Mesendoderm (in vitro differentiated cells): Measurements from ENCODE around the gene FBN2.
A peak's percentile ranks its signal among the peaks of the same experiment; 100 is the strongest.
"Not testable (repeated sequence)": the region's sequence is repeated elsewhere in the genome, so short reads cannot be mapped to it uniquely, and the experiment has no call there.

Experiments used
- DNase-seq: peaks from one replicate; pipeline ENCODE4 v3.0.0; 2013
- H2AK5ac ChIP-seq: 2 replicates; pipeline ENCODE4 v1.6.1; 2013; ENCODE audit warnings: low read length, inconsistent platforms
- H2BK120ac ChIP-seq: 2 replicates; pipeline ENCODE4 v1.6.1; 2013; ENCODE audit warnings: low read depth, mild to moderate bottlenecking, low read length, moderate library complexity, mixed read lengths
- H2BK15ac ChIP-seq: replicated peaks from 2 replicates; pipeline ENCODE4 v1.6.1; 2013; ENCODE audit warnings: low read depth, mild to moderate bottlenecking, moderate library complexity
- H2BK5ac ChIP-seq: 2 replicates; pipeline ENCODE4 v1.6.1; 2013; ENCODE audit warnings: low read length, inconsistent platforms
- H3K18ac ChIP-seq: 2 replicates; pipeline ENCODE4 v1.6.1; 2013; ENCODE audit warnings: mild to moderate bottlenecking, low read length, mixed read lengths
- H3K23ac ChIP-seq: one replicate; pipeline ENCODE4 v1.6.1; 2013; ENCODE audit warnings: low read length
- H3K27ac ChIP-seq: 2 replicates; pipeline ENCODE4 v1.5.1; 2013; ENCODE audit warnings: low read depth, mild to moderate bottlenecking, inconsistent platforms, low read length, moderate library complexity
- H3K27me3 ChIP-seq: 2 replicates; pipeline ENCODE4 v1.6.1; 2013; ENCODE audit warnings: low read length, control low read depth, mild to moderate bottlenecking, inconsistent platforms; ENCODE audit not compliant: insufficient read depth, poor library complexity
- H3K36me3 ChIP-seq: 2 replicates; pipeline ENCODE4 v1.6.1; 2013; ENCODE audit warnings: low read length, inconsistent platforms; ENCODE audit not compliant: control insufficient read depth, insufficient read depth
- H3K4ac ChIP-seq: one replicate; pipeline ENCODE4 v1.6.1; 2013; ENCODE audit warnings: low read depth, mild to moderate bottlenecking, low read length, moderate library complexity
- H3K4me1 ChIP-seq: 2 replicates; pipeline ENCODE4 v1.6.1; 2013; ENCODE audit warnings: low read depth, low read length, inconsistent platforms; ENCODE audit not compliant: control insufficient read depth
- H3K4me2 ChIP-seq: 2 replicates; pipeline ENCODE4 v1.6.1; 2013; ENCODE audit warnings: low read length
- H3K4me3 ChIP-seq: 2 replicates; pipeline ENCODE4 v1.5.1; 2013; ENCODE audit warnings: mild to moderate bottlenecking, low read length
- H3K56ac ChIP-seq: one replicate; pipeline ENCODE4 v1.6.1; 2013; ENCODE audit warnings: low read length
- H3K79me1 ChIP-seq: 2 replicates; pipeline ENCODE4 v1.6.1; 2013; ENCODE audit warnings: low read length, inconsistent platforms
- H3K79me2 ChIP-seq: 2 replicates; pipeline ENCODE4 v1.6.1; 2013; ENCODE audit warnings: mild to moderate bottlenecking, low read length; ENCODE audit not compliant: control insufficient read depth, insufficient read depth
- H3K9ac ChIP-seq: 2 replicates; pipeline ENCODE4 v1.6.1; 2013; ENCODE audit warnings: low read length, inconsistent platforms
- H4K5ac ChIP-seq: one replicate; pipeline ENCODE4 v1.6.1; 2013; ENCODE audit warnings: low read length
- H4K8ac ChIP-seq: one replicate; pipeline ENCODE4 v1.6.1; 2013; ENCODE audit warnings: low read depth, mild to moderate bottlenecking, control low read depth, low read length, moderate library complexity
- WGBS: extraction: QIAGEN DNeasy Blood & Tissue Kit; methylation state at CpG from one replicate; pipeline ENCODE4 v1.1.7; 2013; ENCODE audit warnings: low lambda C conversion rate, missing lambda C conversion rate; ENCODE audit not compliant: insufficient coverage; ENCODE audit errors: extremely low coverage; 5-methylcytosine and 5-hydroxymethylcytosine counted together

The FBN2 gene

DNA sequence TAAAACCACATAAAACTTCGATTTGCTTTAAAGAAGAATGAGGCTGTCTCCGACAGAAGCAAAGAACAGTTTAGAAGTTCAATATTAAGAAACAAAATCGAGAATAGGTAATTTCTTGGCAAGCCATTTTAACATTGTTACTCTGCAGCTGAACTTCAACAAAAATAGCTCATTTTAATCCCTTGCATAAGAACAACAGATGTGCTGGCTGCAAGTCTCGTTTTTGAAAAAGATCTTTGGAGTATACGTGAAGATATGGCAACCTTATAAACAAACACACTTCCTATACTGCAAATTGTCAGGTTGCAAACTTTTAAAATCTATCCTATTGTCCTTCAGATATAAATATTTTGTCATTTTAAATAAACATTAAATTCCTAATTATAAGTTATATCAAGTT lies 71.5 kb downstream of the FBN2 start:
- DNase-seq = no peak
- Histone ChIP-seq H2BK5ac (no peak overlapping the region), H3K56ac (no peak overlapping the region), H4K5ac (no peak overlapping the region), H3K9ac (no peak overlapping the region), H3K4me1 (no peaks in the 10 kb centered on the region), H3K18ac (no peak overlapping the region), H3K4me2 (no peak overlapping the region), H3K27ac (no peak overlapping the region), H2BK15ac (no peak overlapping the region), H3K79me1 (peaks cover 2% of the 10 kb centered on the region), H3K4me3 (no peak overlapping the region), H3K4ac (no peak overlapping the region), H2AK5ac (no peak overlapping the region), H3K27me3 (no peaks in the 10 kb centered on the region), H3K23ac (no peak overlapping the region), H4K8ac (no peak overlapping the region), H2BK120ac (no peak overlapping the region), H3K36me3 (peaks cover 3% of the 10 kb centered on the region), H3K79me2 (no peaks in the 10 kb centered on the region)
- no CpG with 5 or more reads among the region's 5 CpGs for WGBS

DNA sequence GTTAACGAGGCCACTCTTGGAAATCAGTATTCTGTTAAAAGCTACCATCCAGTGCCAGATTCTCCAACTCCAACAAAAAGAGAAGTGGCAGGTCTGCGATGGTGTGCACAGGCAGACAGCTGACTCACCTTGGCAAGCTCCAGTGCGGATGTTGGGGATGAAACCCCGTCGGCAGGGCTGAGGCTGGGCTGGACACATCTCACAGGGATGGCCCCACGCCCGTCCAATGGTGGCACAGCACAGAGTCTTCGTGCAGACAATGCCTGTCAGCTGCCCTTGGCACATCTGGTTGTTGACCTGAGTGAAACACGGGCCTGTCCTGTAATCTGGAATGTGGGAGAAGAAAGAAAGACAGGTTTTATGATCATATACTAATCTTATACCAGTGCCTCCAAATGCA lies 73.4 kb downstream of the FBN2 start:
- Histone ChIP-seq H2AK5ac (no peak overlapping the region), H3K27ac (no peak overlapping the region), H3K4me3 (no peak overlapping the region), H4K8ac (no peak overlapping the region), H2BK5ac (no peak overlapping the region), H4K5ac (no peak overlapping the region), H3K79me1 (no peaks in the 10 kb centered on the region), H3K9ac (no peak overlapping the region), H3K36me3 (peaks cover 3% of the 10 kb centered on the region), H3K23ac (no peak overlapping the region), H3K4ac (no peak overlapping the region), H3K79me2 (no peaks in the 10 kb centered on the region), H3K18ac (no peak overlapping the region), H3K4me1 (no peaks in the 10 kb centered on the region), H2BK15ac (no peak overlapping the region), H3K27me3 (no peaks in the 10 kb centered on the region), H2BK120ac (no peak overlapping the region), H3K4me2 (no peak overlapping the region), H3K56ac (no peak overlapping the region)
- no CpG with 5 or more reads among the region's 9 CpGs for WGBS
- no peak for DNase-seq

DNA sequence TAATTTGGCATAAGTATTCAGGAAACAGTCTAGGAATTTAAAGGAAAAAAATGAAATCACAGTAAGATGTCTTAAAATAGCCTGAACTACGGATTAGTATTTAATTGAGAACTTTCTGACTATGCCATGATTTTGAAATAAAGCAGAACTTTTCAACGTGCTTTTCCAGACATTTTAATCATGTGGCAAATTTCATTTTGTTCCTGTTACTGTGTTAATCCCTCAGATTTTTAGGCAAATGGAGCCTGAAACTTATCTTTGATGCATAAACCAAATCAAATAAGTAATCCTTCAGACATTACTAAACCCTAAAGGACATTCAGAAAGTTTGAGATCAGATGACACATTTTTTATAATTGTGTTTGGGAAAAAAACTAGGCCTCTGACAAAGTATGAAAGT lies 75.7 kb downstream of the FBN2 start:
- Histone ChIP-seq H3K27ac (no peak overlapping the region), H3K56ac (no peak overlapping the region)

DNA sequence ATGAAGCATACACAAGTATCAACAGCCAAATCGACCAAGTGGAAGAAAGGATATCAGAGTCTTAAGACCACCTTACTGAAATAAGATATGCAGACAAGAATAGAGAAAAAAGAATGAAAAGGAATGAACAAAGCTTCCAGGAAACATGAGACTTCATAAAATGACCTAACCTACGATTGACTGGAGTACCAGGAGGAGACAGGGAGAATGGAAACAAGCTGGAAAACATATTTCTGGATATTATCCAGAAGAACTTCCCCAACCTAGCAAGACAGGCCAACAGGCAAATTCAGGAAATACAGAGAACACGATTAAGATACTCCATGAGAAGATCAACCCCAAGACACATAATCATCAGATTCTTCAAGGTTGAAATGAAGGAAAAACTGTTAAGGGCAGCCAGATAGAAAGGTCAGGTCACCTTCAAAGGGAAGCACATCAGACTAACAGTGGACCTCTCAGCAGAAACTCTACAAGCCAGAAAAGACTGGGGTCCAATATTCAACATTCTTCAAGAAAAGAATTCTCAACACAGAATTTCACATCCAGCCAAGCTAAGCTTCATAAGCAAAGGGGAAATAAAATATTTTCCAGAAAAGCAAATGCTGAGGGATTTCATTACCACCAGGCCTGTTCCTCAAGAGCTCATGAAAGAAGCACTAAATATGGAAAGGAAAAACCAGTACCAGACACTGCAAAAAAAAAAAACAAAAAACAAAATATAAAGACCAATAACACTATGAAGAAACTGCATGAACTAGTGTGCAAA lies 80.7 kb downstream of the FBN2 start:
- H2AK5ac ChIP-seq, H3K27ac ChIP-seq, H3K23ac ChIP-seq, H3K9ac ChIP-seq, H3K4ac ChIP-seq, H3K4me1 ChIP-seq, H3K27me3 ChIP-seq, H3K18ac ChIP-seq, H4K5ac ChIP-seq, H3K4me3 ChIP-seq, H2BK120ac ChIP-seq, H3K79me1 ChIP-seq, H4K8ac ChIP-seq, DNase-seq, H3K36me3 ChIP-seq, H2BK5ac ChIP-seq, H2BK15ac ChIP-seq, H3K79me2 ChIP-seq, H3K4me2 ChIP-seq, H3K56ac ChIP-seq: not testable (repeated sequence)
- no CpG with 5 or more reads among the region's 3 CpGs for WGBS

More for the DNA sequence above, 75.7 kb downstream of the FBN2 start:
- no CpG with 5 or more reads among the region's 2 CpGs for WGBS
- H3K9ac ChIP-seq = no peak overlapping the region
- H2BK15ac ChIP-seq = no peak overlapping the region
- H3K79me1 ChIP-seq = peaks cover 2% of the 10 kb centered on the region
- H3K4me1 ChIP-seq = no peaks in the 10 kb centered on the region
- no peaks in the 10 kb centered on the region for H3K27me3 ChIP-seq
- no peak overlapping the region for H4K5ac ChIP-seq
- H3K4me2 ChIP-seq = no peak overlapping the region
- H3K4me3 ChIP-seq = no peak overlapping the region
- DNase-seq = no peak
- no peak overlapping the region for H3K18ac ChIP-seq
- no peak overlapping the region for H2BK5ac ChIP-seq
- H4K8ac ChIP-seq = no peak overlapping the region
- no peak overlapping the region for H2BK120ac ChIP-seq
- no peak overlapping the region for H3K23ac ChIP-seq
- H3K36me3 ChIP-seq = peaks cover 3% of the 10 kb centered on the region
- no peak overlapping the region for H2AK5ac ChIP-seq
- H3K79me2 ChIP-seq = peaks cover 3% of the 10 kb centered on the region
- no peak overlapping the region for H3K4ac ChIP-seq

DNA sequence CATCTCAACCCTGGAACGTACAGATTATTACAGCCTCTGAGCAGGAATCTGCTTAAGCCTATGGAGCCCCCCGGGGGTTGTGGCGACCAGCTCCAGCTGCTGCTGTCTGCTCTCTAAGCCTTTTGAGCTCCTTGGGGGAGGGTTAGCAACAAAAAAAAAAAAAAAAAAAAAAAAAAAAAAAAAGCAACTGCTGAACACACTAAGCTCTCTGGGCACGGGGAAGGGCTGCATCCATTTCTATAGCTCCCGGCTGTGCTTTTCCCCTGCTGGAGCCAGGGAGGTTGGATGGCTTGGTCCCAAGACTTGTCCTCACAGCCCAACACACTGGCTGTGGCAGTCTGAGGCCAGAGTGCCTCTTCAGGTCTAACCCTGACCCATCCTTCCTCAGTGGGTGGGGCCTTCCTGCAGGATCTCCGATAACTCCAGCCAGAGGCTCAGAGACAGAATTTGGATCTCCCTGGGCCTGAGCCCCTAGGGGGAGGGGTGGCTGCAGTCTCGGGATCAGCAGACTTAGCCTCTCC lies 82.1 kb downstream of the FBN2 start:
- H3K27ac ChIP-seq = no peak overlapping the region

DNA sequence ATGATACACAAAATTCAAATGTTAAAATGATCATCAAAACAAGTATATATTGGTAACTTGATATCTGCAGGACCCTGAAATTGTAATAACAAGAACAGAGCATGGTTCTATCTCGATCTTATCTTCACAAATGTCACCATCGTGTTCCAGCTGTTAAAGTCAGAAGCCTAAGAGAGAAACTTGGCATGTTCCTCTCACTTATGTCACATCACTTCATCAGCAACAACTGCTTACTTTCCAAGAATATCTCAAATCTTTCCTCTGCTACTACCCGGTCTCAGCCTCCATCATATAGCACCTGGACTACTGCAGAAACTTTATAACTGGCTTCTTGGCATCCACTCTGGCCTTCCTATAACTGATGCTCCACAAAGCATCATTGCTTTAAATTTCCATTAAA lies 84.9 kb downstream of the FBN2 start:
- no peak overlapping the region for H3K18ac ChIP-seq
- no peak overlapping the region for H2BK15ac ChIP-seq
- H2BK5ac ChIP-seq = no peak overlapping the region
- no peak overlapping the region for H2AK5ac ChIP-seq
- no peak overlapping the region for H3K27ac ChIP-seq
- H3K4me3 ChIP-seq = no peak overlapping the region
- H3K4me1 ChIP-seq = no peaks in the 10 kb centered on the region
- H3K4me2 ChIP-seq = no peak overlapping the region
- no CpG with 5 or more reads among the region's 3 CpGs for WGBS
- no peaks in the 10 kb centered on the region for H3K79me2 ChIP-seq
- H2BK120ac ChIP-seq = no peak overlapping the region
- H4K8ac ChIP-seq = no peak overlapping the region
- H3K23ac ChIP-seq = no peak overlapping the region
- no peak for DNase-seq
- no peak overlapping the region for H3K4ac ChIP-seq
- H3K27me3 ChIP-seq = no peaks in the 10 kb centered on the region
- no peak overlapping the region for H3K56ac ChIP-seq
- H3K9ac ChIP-seq = no peak overlapping the region
- H3K36me3 ChIP-seq = no peaks in the 10 kb centered on the region
- H3K79me1 ChIP-seq = peaks cover 5% of the 10 kb centered on the region
- no peak overlapping the region for H4K5ac ChIP-seq

More for the DNA sequence above, 82.1 kb downstream of the FBN2 start:
- Histone ChIP-seq H4K5ac (no peak overlapping the region), H2BK5ac (no peak overlapping the region), H3K4me3 (no peak overlapping the region), H3K4me1 (no peaks in the 10 kb centered on the region), H3K9ac (no peak overlapping the region), H3K23ac (no peak overlapping the region), H3K79me2 (peaks cover 3% of the 10 kb centered on the region), H2AK5ac (no peak overlapping the region), H2BK120ac (no peak overlapping the region), H3K27me3 (no peaks in the 10 kb centered on the region), H3K4me2 (no peak overlapping the region), H3K36me3 (no peaks in the 10 kb centered on the region), H3K18ac (no peak overlapping the region), H3K79me1 (peaks cover 5% of the 10 kb centered on the region), H4K8ac (no peak overlapping the region), H3K4ac (no peak overlapping the region), H2BK15ac (no peak overlapping the region), H3K56ac (no peak overlapping the region)
- WGBS = no CpG with 5 or more reads among the region's 7 CpGs
- peak; percentile 49 for DNase-seq
